Activated CD8-positive, alpha-beta T cell treated with anti-CD3 and anti-CD28 coated beads for 36 hours (primary cell): ENCODE measurements around the gene LDHA. TPM values are rescaled to one million over a fixed set of nuclear protein-coding genes. Genes with fewer than 3 reads are reported as not detected.

Experiments used
- ATAC-seq: fragments of 200-7000 bp; cut with Tn5 transposase; one replicate; pipeline ENCODE4 v1.10.0; 2021; ENCODE audit warnings: mild to moderate bottlenecking, moderate library complexity
- CTCF ChIA-PET: fragments of 350-600 bp; sonication (Branson Sonifier 250); formaldehyde crosslinking; loops from one replicate; lab custom pipeline; 2021; ENCODE audit warnings: antibody characterized with exemption; lab: Charles Lee
- POLR2A ChIA-PET: fragments of 350-600 bp; sonication (Branson Sonifier 250); formaldehyde crosslinking; loops from one replicate; lab custom pipeline; 2021; ENCODE audit warnings: antibody characterized with exemption; lab: Charles Lee
- DNase-seq: peaks from one replicate; pipeline ENCODE4 v3.0.0-alpha.2; 2020
- H3K27ac Mint-ChIP-seq: one replicate; pipeline ENCODE4 v1.8.0; 2021; ENCODE audit warnings: mild to moderate bottlenecking, mixed read lengths
- H3K27me3 Mint-ChIP-seq: one replicate; pipeline ENCODE4 v1.8.0; 2021; ENCODE audit warnings: mixed read lengths
- H3K36me3 Mint-ChIP-seq: one replicate; pipeline ENCODE4 v1.8.0; 2021; ENCODE audit warnings: low read depth, mixed read lengths
- H3K4me1 Mint-ChIP-seq: one replicate; pipeline ENCODE4 v1.8.0; 2021; ENCODE audit warnings: low read depth, mixed read lengths
- H3K4me3 Mint-ChIP-seq: one replicate; pipeline ENCODE4 v1.8.0; 2021; ENCODE audit warnings: mild to moderate bottlenecking, moderate library complexity, mixed read lengths
- H3K9me3 Mint-ChIP-seq: one replicate; pipeline ENCODE4 v1.8.0; 2021; ENCODE audit warnings: mixed read lengths
- intact Hi-C: fragments of 100-400 bp; cut with micrococcal nuclease; formaldehyde crosslinking; loops from one replicate; pipeline ENCODE4 v1.10.0; 2022
- microRNA-seq: library from miRNA; unstranded; fragments of <30 nt; microRNA quantifications from one replicate; pipeline ENCODE4 v1.2.0, GENCODE V29; 2022; ENCODE audit warnings: borderline microRNAs expressed, borderline replicate concordance
- total RNA-seq, 2 experiments: library from RNA; stranded (reverse); gene quantifications; one replicate each; pipeline ENCODE4 v1.2.3, GENCODE V29; 2021
- TF ChIP-seq, protein P1 (sequence below): fragments of 200-600 bp; IDR thresholded peaks from one replicate; pipeline ENCODE4 v1.8.0; 2022; ENCODE audit warnings: antibody characterized with exemption, mild to moderate bottlenecking

LDHA gene
- total RNA-seq, 2 experiments from 2014 or later, result 2,418 to 2,447 TPM

DNA sequence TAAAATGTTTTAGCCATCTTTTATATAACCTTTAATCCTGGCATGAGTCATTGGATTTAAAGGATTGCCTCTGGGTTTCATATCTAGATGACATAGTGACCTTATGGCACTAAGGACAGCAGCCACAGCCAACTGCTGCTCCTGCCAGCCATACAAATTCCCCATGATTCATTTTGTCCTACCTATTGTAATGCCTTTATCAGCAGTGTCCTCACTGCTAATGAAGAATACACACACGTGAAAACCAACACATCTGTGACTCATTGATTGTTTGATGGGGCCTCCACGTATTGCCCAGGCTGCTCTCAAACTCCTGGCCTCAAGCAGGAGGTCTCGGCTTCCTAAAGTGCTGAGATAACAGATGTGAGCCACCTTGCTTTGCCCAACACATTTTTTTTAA lies 63.1 kb downstream of the LDHA start:
- ChIA-PET POLR2A (no interaction called here), CTCF (interaction anchor here (1.1 to 1.2 kb wide), 2 partner anchors 213 to 265 kb away, joined by 3 read pairs; no protein-coding TSS in a partner anchor)
- ATAC-seq (peak; percentile 17), DNase-seq (no peak)
- TF ChIP-seq, protein P1, sequence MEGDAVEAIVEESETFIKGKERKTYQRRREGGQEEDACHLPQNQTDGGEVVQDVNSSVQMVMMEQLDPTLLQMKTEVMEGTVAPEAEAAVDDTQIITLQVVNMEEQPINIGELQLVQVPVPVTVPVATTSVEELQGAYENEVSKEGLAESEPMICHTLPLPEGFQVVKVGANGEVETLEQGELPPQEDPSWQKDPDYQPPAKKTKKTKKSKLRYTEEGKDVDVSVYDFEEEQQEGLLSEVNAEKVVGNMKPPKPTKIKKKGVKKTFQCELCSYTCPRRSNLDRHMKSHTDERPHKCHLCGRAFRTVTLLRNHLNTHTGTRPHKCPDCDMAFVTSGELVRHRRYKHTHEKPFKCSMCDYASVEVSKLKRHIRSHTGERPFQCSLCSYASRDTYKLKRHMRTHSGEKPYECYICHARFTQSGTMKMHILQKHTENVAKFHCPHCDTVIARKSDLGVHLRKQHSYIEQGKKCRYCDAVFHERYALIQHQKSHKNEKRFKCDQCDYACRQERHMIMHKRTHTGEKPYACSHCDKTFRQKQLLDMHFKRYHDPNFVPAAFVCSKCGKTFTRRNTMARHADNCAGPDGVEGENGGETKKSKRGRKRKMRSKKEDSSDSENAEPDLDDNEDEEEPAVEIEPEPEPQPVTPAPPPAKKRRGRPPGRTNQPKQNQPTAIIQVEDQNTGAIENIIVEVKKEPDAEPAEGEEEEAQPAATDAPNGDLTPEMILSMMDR, result no peak
- Mint-ChIP-seq H3K36me3 (no peaks in the 10 kb centered on the region), H3K4me3 (no peak overlapping the region), H3K4me1 (peaks cover 2% of the 10 kb centered on the region), H3K27me3 (peaks cover 3% of the 10 kb centered on the region), H3K9me3 (no peaks in the 10 kb centered on the region), H3K27ac (no peak overlapping the region)
- intact Hi-C loops, result no loop called here

Small RNA genes lying within 50 kb of the gene (microRNA-seq; reads per million reads assigned to microRNA genes)
- gene MIR3159, result not detected

Other genes with a start within 250 kb of the LDHA start
- not detected for gene MRGPRX4, start 221.7 kb upstream of the LDHA start, total RNA-seq
- gene SAA4, start 157.8 kb upstream of the LDHA start, total RNA-seq, result not detected
- not detected for gene SAA2, start 145.9 kb upstream of the LDHA start, total RNA-seq
- not detected for gene SAA1, start 128.3 kb upstream of the LDHA start, total RNA-seq
- gene HPS5, start 72.4 kb upstream of the LDHA start, total RNA-seq, result 10 to 100 TPM; 16.0 to 17.2 TPM
- gene GTF2H1, start 72.0 kb upstream of the LDHA start, total RNA-seq, result 10 to 100 TPM; 44.5 to 46.6 TPM
- gene LDHC, start 17.8 kb downstream of the LDHA start, total RNA-seq, result not detected
- not detected for gene LDHAL6A, start 61.3 kb downstream of the LDHA start, total RNA-seq
- gene TSG101, start 132.4 kb downstream of the LDHA start, total RNA-seq, result 10 to 100 TPM; 34.0 to 37.4 TPM
- 10 to 100 TPM; 13.9 to 22.8 TPM for gene UEVLD, start 194.2 kb downstream of the LDHA start, total RNA-seq
- gene MISFA, start 205.2 kb downstream of the LDHA start, total RNA-seq, result 1 to 10 TPM in 1 of 2 experiments, under 1 TPM in 1; 0.67 to 1.1 TPM
- 10 to 100 TPM; 21.3 TPM for gene SPTY2D1, start 239.8 kb downstream of the LDHA start, total RNA-seq